HepG2 (cell line): ENCODE data around the gene ZMYND8. TPM values are rescaled to one million over a fixed set of nuclear protein-coding genes. Genes with fewer than 3 reads are reported as not detected.

Experiments
- GFI1 ChIP-seq: sonication (generic); formaldehyde crosslinking; IDR thresholded peaks from 2 replicates; pipeline ENCODE4 v1.5.0; 2020; ENCODE audit warnings: missing genetic modification reagents, mild to moderate bottlenecking, borderline replicate concordance
- SATB2 ChIP-seq: sonication (generic); formaldehyde crosslinking; IDR thresholded peaks from 2 replicates; pipeline ENCODE4 v1.5.0; 2020; ENCODE audit warnings: missing genetic modification reagents
- STAT6 ChIP-seq: sonication (generic); formaldehyde crosslinking; IDR thresholded peaks from 2 replicates; pipeline ENCODE4 v1.4.0; 2020; ENCODE audit warnings: missing genetic modification reagents, mild to moderate bottlenecking, borderline replicate concordance
- TBL1XR1 ChIP-seq: fragments of 150-350 bp; IDR thresholded peaks from 2 replicates; pipeline ENCODE4 v1.6.1; 2014; ENCODE audit warnings: borderline replicate concordance, low read length; ENCODE audit not compliant: partially characterized antibody
- ZBTB43 ChIP-seq: sonication (generic); formaldehyde crosslinking; conservative IDR thresholded peaks from 2 replicates; pipeline ENCODE4 v1.4.0; 2020; ENCODE audit warnings: missing genetic modification reagents
- ZFP62 ChIP-seq: sonication (generic); formaldehyde crosslinking; IDR thresholded peaks from 2 replicates; pipeline ENCODE4 v1.4.0; 2020; ENCODE audit warnings: missing genetic modification reagents
- ZMYM4 ChIP-seq: sonication (generic); formaldehyde crosslinking; IDR thresholded peaks from 2 replicates; pipeline ENCODE4 v1.8.1; 2023; ENCODE audit warnings: mild to moderate bottlenecking, missing genetic modification reagents
- ZNF10 ChIP-seq: sonication (generic); formaldehyde crosslinking; IDR thresholded peaks from 2 replicates; pipeline ENCODE4 v1.4.0; 2020; ENCODE audit warnings: mild to moderate bottlenecking, low read depth, missing genetic modification reagents, borderline replicate concordance
- ZNF142 ChIP-seq: sonication (generic); formaldehyde crosslinking; IDR thresholded peaks from 2 replicates; pipeline ENCODE4 v1.4.0; 2020; ENCODE audit warnings: missing genetic modification reagents
- ZNF577 ChIP-seq: sonication (generic); formaldehyde crosslinking; IDR thresholded peaks from 2 replicates; pipeline ENCODE4 v1.4.0; 2020; ENCODE audit warnings: mild to moderate bottlenecking, low read depth, missing genetic modification reagents, borderline replicate concordance
- polyA plus RNA-seq, 8 experiments: library from polyadenylated mRNA; depleted of rRNA in 3 of 8; stranded (reverse) in 7 of 8; unstranded in 1 of 8; fragments of >200 nt; fragmentation: Illumina TruSeq in 4 of 8; extraction: Trizol in 4 of 8; gene quantifications; 2 replicates each; pipeline versions ENCODE4 v1.2.1 to v1.2.3, GENCODE V29; 2011 to 2016; ENCODE audit warnings: low read depth in 4 of 8, missing spikeins in 1 of 8, mixed read lengths in 1 of 8; ENCODE audit not compliant: insufficient read depth in 1 of 8
- total RNA-seq, 5 experiments: library from RNA; depleted of rRNA; stranded (reverse); fragments of >200 nt; fragmentation: Illumina TruSeq; extraction: Trizol; gene quantifications; 2 replicates each; pipeline ENCODE4 v1.2.3, GENCODE V29; 2016; ENCODE audit warnings: low read depth in 1 of 5
- TF ChIP-seq, protein P1 (sequence below): sonication (generic); formaldehyde crosslinking; IDR thresholded peaks from 2 replicates; pipeline ENCODE4 v1.5.1; 2020; ENCODE audit warnings: missing genetic modification reagents, mild to moderate bottlenecking, borderline replicate concordance

ZMYND8 gene
- total and polyA plus RNA-seq, 2 of the 13 experiments (the other 11 are each of a cell fraction or from before 2014, with no cell fraction given), result 53.9 to 84.7 TPM

DNA sequence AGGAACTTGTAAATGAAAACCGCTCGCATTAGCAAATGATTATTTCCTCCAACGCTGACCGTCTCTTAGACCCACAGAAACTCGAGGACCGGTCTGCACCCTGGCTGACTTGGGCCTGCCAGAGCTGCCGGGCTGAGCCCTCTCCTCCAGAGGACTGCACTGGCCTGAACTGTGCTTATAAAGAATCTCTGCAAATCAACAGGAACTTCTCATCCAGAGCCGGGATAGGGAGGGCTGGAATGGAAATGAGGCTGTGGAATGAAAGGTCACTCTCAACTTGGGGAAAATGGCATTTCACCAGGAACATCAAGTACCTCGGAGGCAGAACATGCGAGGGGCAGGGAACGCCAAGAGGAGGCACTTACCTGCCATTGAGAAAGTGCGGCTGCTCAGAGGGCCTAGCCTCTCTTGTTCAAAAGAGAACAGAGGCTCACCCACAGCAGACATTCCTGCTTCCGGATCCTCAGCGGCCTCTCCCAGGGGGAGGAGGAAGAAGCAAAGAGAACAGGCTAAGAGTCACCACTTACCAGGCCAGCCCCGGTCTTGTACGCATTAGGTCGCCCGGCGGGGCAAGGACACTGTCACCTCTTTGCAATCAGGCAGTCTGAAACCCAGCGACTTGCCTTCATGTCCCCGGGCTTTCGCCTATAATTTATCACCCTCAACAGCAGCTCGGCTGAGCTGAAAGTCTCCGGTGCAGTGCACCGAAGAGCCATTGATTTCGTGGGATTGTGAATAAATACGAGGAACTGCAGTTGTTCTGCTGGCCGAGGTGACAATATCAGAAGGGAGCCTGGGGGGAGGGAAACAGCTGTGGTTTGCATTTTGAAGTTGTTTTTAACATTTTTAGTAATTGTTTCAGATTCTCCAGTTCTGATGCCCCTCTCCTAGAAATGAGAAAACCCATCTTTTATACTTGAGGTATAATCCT lies 37.6 kb downstream of the ZMYND8 start (continued):
- no peak for TF ChIP-seq ZBTB43 (CRISPR knock-in tag)
- no peak for TF ChIP-seq GFI1 (CRISPR knock-in tag)
- no peak for TF ChIP-seq ZFP62 (CRISPR knock-in tag)
- TF ChIP-seq ZNF142 (CRISPR knock-in tag), result no peak; the same call in 1 of the 2 replicates
- TF ChIP-seq TBL1XR1, result no peak
- no peak for TF ChIP-seq ZNF577 (CRISPR knock-in tag)
- no peak; the same call in none of the 2 replicates for TF ChIP-seq STAT6 (CRISPR knock-in tag)
- peak; percentile 10; the same call in 1 of the 2 replicates for TF ChIP-seq ZMYM4 (CRISPR knock-in tag)
- TF ChIP-seq ZNF10 (CRISPR knock-in tag), result no peak
- TF ChIP-seq, protein P1, sequence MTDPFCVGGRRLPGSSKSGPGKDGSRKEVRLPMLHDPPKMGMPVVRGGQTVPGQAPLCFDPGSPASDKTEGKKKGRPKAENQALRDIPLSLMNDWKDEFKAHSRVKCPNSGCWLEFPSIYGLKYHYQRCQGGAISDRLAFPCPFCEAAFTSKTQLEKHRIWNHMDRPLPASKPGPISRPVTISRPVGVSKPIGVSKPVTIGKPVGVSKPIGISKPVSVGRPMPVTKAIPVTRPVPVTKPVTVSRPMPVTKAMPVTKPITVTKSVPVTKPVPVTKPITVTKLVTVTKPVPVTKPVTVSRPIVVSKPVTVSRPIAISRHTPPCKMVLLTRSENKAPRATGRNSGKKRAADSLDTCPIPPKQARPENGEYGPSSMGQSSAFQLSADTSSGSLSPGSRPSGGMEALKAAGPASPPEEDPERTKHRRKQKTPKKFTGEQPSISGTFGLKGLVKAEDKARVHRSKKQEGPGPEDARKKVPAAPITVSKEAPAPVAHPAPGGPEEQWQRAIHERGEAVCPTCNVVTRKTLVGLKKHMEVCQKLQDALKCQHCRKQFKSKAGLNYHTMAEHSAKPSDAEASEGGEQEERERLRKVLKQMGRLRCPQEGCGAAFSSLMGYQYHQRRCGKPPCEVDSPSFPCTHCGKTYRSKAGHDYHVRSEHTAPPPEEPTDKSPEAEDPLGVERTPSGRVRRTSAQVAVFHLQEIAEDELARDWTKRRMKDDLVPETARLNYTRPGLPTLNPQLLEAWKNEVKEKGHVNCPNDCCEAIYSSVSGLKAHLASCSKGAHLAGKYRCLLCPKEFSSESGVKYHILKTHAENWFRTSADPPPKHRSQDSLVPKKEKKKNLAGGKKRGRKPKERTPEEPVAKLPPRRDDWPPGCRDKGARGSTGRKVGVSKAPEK (CRISPR knock-in tag), result no peak
- 0 out of 2 replicates have a peak, but pooled peaks have one; percentile 57 for TF ChIP-seq SATB2 (CRISPR knock-in tag)
